ENCODE measurements around the gene OSTF1.
A peak's percentile ranks its signal among the peaks of the same experiment; 100 is the strongest.

OSTF1 gene

DNA sequence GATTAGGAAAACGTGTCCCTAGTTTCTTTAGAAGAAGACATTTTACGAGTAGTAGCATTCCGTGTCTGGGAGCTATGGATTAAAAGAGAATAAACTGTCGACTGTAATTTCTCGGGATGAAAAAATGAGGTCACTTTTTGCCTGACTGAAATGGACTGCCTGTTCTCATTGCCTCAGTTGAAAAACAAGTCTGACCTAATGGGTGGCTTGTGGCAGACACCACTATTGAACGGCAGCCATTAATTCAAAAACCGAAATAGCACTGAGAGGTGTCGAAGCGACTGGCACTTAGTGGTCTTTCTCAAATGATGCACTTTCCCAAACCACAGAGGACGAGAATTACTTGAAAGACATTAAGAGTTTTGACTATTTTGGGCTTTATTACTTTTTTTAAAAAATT is 35.4 kb downstream of the OSTF1 start:
- DNase-seq, result no peak

DNA sequence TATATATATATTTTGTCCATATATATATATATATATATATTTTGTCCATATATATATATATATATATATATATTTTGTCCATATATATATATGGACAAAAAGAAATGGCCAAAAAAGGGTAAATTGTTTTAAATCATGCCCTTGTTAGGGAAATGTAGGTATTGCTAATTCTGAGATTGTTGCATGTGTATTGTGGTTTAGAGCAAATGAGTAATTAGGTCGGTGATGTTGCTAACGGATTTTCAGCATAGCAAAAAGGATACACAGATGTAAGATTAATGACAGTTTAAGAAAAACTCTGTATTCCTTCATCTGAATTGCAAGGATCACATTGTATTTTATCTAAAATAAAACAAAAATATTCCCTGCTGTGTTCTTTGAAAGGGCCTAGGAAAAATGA is 40.2 kb downstream of the OSTF1 start:
- DNase-seq, result no peak

DNA sequence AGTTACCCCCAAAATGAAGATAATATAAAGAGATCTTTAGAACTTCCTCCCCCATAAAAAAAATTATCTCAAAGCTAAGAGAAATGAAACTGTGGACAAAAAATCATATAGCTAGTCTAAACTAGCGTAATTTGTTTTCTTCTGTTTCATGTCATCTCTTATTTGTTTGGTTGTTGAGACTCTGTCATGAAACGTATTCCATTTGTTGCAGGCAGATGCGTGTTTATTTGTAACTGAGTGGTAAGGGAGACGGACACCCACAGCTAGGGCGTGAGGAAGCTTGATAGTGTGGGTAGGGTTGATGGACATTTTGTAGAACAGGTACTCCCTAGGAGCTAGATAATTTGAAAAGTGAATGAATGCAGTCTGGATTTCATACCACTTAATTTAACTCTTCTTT is 41.9 kb downstream of the OSTF1 start:
- DNase-seq, result no peak

DNA sequence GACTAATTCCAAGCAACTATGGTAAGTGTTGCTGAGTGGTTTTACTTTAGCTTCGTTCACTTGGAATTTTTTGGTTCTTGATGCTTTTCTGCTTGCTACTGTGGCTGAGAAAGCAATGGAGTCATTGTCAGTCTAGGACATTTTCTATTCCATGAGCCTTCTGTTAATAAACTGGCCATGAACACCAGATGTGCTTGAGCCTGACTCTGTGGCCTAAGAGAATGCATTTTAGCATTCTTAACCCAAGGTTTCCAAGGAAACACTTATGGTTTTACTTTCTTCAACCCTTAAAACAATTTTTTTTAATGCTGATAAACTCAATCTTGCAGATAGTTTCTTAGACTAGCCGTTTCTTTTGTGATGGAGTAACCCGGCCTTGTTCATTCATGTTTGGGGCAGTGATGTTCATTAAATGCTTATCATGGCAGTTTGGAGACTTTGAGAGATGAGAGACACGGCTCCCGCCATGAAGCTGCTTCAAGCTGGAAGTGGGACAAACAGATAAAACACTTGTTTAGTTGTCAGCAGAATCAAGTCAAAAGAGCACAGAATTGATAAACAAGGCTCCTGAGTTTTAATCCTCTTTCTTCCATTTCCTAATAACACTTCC is 42.4 kb downstream of the OSTF1 start:
- DNase-seq, result no peak

DNA sequence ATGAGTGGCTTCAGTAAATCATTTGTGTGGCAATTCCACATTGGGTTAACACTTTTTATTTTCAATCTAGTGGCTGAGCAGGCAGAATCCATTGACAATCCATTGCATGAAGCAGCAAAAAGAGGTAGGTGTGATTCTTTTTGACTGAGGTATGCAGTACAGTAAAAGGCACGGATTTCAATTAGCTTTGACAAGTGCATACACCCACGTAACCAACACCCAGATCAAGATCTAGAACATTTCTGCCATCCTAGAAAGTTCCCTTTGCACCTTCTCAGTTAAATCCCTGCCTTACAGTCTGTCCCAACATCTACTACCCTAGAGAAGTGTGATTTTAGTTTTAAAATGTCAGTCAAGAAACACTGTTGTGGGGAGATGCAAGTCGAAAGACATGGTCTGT is 43.4 kb downstream of the OSTF1 start:
- no peak for DNase-seq

DNA sequence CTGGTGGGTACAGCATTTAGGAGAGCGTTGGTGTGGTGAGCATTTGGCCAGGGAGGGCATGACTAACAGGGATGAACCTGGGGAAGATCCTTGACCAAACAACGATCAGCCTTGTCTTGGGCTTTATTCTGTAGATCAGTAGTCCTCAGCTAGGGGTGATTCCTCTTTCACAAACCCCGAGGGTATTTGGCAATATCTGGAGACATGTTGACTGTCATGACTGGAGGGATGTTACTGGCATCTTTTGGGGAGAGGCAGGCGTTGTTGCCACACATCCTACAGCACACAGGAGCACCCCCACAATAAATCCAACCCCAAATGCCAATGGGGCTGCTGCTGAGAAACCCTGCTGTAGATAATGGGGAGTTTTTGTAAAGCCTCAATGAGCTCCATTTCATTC is 43.9 kb downstream of the OSTF1 start:
- no peak for DNase-seq

DNA sequence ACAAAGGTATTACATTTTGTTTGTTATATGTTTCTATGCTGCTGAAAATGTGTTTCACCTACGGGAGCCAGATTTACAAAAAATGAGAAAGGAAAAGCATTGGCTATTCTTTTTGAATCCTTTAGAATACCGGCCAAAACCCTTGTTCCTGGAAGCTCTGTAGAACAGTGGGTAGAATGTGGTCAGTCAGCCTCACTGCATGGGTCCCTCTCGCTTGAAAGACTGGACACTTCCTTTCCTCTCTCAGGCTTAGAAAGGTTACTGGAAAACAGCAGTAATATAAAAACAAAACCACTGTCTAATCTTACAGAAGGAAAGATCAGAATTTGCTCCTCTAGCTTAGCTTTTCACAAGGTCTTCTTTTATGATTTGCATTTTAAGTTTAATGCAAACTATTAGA is 45.1 kb downstream of the OSTF1 start:
- DNase-seq, result no peak

DNA sequence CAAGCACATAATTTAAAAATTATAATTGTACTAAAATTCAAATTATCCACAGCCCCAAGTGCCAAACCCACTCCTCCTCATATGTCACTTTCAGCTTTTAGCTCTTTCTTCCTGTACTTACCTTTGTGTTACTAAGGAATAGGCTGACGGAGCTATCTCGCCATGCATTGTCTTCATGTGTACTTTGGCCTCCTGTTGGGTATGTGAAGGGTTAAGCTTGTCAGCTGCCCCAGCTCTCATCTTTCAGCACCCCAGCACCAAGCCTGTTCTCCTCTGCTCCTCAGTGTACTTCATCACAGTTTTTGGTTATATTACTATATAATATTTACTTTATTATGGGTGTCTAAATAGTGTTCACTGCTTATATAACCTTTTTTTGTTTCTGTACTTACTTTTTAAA is 46.2 kb downstream of the OSTF1 start:
- no peak for DNase-seq

- no peak for DNase-seq
Measured at GRCh38 chr9:75138260-75139040, 50.1 kb downstream of the OSTF1 start.

DNA sequence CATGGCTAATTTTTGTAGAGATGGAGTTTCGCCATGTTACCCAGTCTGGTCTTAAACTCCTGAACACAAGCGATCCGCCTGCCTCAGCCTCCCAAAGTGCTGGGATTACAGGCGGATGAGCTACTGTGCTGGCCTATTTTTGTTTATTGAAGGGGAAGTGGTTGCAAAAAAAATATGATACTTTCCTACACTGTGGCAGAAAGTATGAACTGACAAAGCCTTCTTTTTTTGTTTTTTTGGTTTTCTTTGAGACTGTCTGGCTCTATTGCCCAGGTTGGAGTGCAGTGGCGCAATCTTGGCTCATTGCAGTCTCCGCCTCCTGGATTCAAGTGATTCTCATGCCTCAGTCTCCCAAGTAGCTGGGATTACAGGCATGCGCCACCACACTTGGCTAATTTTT is 50.9 kb downstream of the OSTF1 start:
- DNase-seq, result no peak

DNA sequence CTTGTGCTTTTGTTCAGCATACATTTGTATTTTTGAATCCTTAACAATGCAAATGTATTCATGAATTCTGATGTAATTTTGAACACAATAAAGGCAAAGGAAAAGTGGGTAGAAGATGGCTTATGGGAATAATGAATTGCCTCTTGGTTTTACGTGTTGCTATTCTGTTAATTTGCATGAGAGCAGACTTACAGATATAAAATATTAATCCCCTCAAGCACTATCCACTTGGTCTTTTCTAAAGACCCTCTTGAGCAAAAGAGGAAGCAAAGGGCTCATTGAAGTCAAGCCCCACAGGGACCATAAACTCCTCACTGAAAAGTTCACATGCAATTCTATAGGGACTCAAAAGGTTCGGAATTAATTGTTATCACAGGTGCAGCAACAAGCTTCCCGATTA is 51.9 kb downstream of the OSTF1 start:
- no peak for DNase-seq

GRCh38 chr9:75142202-75142601 is 53.9 kb downstream of the OSTF1 start:
- no peak for DNase-seq

DNA sequence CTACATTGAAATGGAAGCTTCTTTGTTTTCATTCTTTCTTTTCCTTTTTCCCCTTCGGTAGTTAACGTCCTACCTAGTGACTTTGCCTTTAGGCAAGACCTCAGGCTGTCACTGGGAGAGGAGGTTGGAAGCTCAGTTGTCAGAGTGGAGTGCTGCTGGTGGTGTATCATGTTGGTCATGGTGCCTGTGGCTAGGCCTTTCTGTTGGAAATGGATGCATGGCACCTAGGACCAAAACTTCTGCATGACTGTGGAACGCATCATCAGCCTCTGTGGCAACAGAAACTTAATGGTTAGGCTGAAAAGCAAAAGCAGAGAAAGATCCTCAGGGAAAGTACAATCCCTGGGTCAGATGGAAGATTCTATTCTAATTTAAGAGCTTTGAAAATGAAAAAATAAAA is 57.9 kb downstream of the OSTF1 start:
- no peak for DNase-seq

GRCh38 chr9:75147638-75148037 is 59.3 kb downstream of the OSTF1 start:
- DNase-seq, result no peak

DNA sequence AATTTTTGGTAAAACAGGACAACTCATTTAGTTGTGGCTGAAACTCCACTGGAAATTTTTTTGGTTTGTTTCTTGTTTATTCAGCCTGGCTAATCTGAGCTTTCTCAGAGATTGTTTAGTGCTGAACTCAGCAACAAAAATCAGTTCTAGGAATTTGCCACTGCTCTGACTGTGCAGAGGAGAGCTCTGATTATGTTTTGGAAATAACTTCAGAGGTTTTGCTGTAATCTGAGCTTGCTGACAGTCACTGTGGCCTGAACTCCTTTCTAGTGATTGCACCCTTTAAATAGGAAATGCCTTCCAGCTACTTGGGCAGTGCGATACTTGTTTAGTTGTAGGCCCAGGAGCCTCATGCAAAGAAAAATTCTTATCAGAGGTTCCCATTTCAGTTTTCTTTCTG is 60.2 kb downstream of the OSTF1 start:
- DNase-seq, result no peak

GRCh38 chr9:75149841-75150241 is 61.5 kb downstream of the OSTF1 start:
- no peak for DNase-seq

GRCh38 chr9:75150512-75150911 is 62.2 kb downstream of the OSTF1 start:
- DNase-seq, result no peak

DNA sequence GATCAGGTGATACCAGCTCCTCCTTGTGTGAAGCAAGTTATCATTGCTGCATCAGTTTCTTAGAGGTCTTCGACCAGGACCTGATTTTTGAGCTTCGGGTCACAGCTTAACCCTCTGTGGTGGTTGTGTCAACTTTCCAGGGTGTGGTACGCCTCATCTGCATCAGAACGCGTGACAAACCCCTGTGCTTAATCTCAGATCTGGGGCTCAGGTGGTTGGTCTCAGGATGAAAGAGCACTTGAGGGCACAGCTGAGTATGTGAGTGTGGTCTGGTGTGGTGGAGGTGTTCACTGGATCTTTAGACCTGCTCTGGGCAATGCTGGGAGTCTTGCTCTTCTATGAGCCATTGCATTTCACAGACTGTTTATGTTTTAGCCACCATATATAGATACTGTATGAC is 64.1 kb downstream of the OSTF1 start:
- peak in 2 of 4 experiments; percentile 3 to 8 for DNase-seq

DNA sequence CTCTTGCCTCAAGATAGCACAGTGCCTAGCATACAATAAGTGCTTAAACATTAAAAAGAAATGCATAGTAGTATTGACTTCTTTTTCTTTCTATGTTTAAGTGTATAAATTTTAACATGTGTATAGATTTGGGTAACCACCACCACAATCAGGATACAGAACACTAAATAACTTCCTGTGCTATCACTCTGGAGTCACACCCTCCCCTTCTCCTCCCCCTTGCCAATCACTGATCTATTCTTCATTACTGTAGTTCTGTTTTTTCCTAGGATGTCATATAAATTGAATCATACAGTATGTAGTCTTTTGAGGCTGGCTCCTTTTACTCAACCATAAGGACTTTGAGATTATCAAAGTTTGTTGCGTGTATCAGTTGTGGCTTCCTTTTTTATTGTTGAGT is 68.5 kb downstream of the OSTF1 start:
- DNase-seq, result no peak

GRCh38 chr9:75161116-75161857 is 73.0 kb downstream of the OSTF1 start:
- no peak for DNase-seq

DNA sequence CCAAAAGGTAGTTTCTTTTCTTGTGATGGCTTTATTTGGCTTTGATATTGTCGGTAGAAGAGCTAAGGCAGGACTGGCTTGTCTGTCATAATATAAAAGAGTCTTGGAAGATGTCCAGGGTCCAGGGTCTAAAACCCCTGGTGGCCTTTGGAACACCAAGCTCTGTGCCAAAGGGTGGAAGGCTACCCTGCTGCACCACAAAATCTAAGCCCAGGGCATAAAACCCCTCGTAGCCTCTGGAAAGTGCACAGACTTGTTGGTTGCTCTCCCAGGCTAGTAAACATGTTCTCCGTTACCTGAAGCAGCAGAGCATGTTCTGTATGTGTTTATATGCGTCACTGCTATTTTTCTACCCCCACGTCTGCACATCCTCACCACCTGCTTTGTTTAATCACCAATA is 75.5 kb downstream of the OSTF1 start:
- no peak for DNase-seq

GRCh38 chr9:75164573-75164972 is 76.3 kb downstream of the OSTF1 start:
- no peak for DNase-seq

GRCh38 chr9:75167281-75167680 is 79.0 kb downstream of the OSTF1 start:
- DNase-seq, result no peak
